ENCODE measurements around the gene STAM2.
"Not testable (repeated sequence)": the region's sequence is repeated elsewhere in the genome, so short reads cannot be mapped to it uniquely, and the experiment has no call there.

- TF ChIP-seq, protein P1, sequence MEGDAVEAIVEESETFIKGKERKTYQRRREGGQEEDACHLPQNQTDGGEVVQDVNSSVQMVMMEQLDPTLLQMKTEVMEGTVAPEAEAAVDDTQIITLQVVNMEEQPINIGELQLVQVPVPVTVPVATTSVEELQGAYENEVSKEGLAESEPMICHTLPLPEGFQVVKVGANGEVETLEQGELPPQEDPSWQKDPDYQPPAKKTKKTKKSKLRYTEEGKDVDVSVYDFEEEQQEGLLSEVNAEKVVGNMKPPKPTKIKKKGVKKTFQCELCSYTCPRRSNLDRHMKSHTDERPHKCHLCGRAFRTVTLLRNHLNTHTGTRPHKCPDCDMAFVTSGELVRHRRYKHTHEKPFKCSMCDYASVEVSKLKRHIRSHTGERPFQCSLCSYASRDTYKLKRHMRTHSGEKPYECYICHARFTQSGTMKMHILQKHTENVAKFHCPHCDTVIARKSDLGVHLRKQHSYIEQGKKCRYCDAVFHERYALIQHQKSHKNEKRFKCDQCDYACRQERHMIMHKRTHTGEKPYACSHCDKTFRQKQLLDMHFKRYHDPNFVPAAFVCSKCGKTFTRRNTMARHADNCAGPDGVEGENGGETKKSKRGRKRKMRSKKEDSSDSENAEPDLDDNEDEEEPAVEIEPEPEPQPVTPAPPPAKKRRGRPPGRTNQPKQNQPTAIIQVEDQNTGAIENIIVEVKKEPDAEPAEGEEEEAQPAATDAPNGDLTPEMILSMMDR (IDR thresholded peaks at IDR 0.05) = not testable (repeated sequence)
- not testable (repeated sequence) for TF ChIP-seq EP300 (IDR thresholded peaks at IDR 0.05)
These were observed 2.1 kb upstream of the STAM2 start for GRCh38 chr2:152177667-152178066.

Data from ovary (tissue), 3 donors.